ENCODE data around the gene ZNF609.

DNA sequence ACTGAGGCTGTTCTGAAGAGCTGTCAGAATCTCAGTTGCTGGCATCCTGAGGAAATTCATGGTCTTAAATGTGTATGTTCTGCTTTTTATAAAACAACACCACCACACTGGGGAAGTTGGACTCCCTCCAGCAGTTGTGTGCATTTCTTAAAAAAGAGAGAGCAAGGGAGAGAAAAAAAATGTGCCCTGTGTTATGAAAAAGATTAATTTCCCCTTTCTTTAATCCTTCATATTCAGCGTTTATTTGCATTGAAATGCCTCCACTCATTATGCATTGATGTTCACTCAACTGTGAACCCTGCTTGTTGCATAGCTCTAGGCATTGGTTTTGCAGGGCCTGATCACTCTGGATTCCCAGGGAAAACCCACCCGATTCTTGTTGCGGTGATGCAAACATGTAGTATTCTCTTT is 4.4 kb upstream of the ZNF609 start:
- TF ChIP-seq, protein P1, sequence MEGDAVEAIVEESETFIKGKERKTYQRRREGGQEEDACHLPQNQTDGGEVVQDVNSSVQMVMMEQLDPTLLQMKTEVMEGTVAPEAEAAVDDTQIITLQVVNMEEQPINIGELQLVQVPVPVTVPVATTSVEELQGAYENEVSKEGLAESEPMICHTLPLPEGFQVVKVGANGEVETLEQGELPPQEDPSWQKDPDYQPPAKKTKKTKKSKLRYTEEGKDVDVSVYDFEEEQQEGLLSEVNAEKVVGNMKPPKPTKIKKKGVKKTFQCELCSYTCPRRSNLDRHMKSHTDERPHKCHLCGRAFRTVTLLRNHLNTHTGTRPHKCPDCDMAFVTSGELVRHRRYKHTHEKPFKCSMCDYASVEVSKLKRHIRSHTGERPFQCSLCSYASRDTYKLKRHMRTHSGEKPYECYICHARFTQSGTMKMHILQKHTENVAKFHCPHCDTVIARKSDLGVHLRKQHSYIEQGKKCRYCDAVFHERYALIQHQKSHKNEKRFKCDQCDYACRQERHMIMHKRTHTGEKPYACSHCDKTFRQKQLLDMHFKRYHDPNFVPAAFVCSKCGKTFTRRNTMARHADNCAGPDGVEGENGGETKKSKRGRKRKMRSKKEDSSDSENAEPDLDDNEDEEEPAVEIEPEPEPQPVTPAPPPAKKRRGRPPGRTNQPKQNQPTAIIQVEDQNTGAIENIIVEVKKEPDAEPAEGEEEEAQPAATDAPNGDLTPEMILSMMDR (IDR thresholded peaks at IDR 0.05) = no peak
- no peak for TF ChIP-seq POLR2A (IDR thresholded peaks at IDR 0.05)

Measured in lower leg skin (tissue), 3 donors.